Ammon's horn (tissue), 1 donor: Measurements from ENCODE around the gene BICDL2.

Source experiments
- DNase-seq: peaks from one replicate; pipeline ENCODE4 v3.0.0-alpha.2; 2016; ENCODE audit warnings: low spot score

The BICDL2 gene

GRCh38 chr16:2983706-2984136 is 53.0 kb downstream of the BICDL2 start:
- peak; percentile 77 for DNase-seq

GRCh38 chr16:2982402-2982801 is 54.3 kb downstream of the BICDL2 start:
- no peak for DNase-seq

- no peak for DNase-seq
These were observed 54.9 kb downstream of the BICDL2 start for GRCh38 chr16:2981899-2982250.

- DNase-seq = no peak
These were observed 55.4 kb downstream of the BICDL2 start for GRCh38 chr16:2981177-2981898.

GRCh38 chr16:2980227-2981176 is 56.2 kb downstream of the BICDL2 start, which contains the start of gene PKMYT1:
Gene PKMYT1 (minus strand): TSS chr16:2980446. CDS start chr16:2979657, 789 bp downstream.
- DNase-seq = peak; percentile 90

GRCh38 chr16:2979669-2980226 is 57.0 kb downstream of the BICDL2 start:
- no peak for DNase-seq
